T follicular helper cell (primary cell): Measurements from ENCODE around the gene LRRC7.
"Not testable (repeated sequence)": the region's sequence is repeated elsewhere in the genome, so short reads cannot be mapped to it uniquely, and the experiment has no call there.

Experiments
- DNase-seq: peaks from one replicate; pipeline ENCODE4 v3.0.0-alpha.2; 2020; ENCODE audit warnings: low read depth

The LRRC7 gene

DNA sequence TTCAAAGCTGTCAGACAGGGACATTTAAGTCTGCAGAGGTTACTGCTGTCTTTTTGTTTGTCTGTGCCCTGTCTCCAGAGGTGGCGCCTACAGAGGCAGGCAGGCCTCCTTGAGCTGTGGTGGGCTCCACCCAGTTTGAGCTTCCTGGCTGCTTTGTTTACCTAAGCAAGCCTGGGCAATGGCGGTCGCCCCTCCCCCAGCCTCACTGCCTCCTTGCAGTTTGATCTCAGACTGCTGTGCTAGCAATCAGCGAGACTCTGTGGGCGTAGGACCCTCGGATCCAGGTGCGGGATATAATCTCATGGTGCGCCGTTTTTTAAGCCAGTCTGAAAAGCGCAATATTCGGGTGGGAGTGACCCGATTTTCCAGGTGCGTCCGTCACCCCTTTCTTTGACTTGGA lies 320.3 kb downstream of the LRRC7 start:
- not testable (repeated sequence) for DNase-seq

DNA sequence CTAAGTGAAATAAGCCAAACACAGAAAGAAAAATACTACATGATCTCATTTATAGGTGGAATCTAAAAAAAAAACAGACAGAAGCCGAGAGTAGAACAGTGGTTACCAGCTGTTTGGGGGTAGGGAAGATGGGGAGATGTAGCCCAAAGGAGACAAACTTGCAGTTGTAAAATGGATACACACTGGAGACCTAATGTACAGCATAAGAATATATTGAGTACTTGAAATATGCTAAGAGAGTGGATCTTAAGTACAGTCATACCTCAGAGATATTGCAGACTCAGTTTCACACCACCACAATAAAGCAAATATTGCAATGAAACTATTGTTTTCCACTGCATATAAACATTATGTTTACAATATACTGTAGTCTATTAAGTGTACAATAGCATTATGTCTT lies 320.9 kb downstream of the LRRC7 start:
- no peak for DNase-seq

- no peak for DNase-seq
Measured at GRCh38 chr1:69898403-69898947, 330.8 kb downstream of the LRRC7 start.

DNA sequence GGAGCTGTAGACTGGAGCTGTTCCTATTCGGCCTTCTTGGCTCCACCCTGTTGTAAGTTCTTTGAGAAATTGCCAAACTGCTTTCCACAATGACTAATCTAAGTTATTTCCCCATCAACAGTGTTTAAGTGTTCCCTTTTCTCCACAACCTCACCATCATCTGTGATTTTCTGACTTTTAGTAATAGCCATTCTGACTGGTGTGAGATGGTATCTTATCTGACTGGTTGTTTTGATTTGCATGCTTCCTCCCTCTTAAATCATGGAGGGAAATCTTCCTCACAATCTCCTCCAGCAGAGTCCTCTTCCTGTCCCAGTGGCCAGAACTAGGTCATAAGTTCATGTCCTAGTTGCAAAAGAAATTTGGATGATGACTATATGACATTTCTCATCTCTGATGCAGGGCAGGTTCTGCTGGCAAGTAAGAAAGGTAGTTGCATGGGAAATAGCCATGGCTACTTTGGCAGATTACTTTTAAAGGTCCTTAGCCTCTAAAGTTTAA lies 343.6 kb downstream of the LRRC7 start:
- DNase-seq: no peak

- no peak for DNase-seq
Measured at GRCh38 chr1:69913977-69914376, 346.3 kb downstream of the LRRC7 start.

DNA sequence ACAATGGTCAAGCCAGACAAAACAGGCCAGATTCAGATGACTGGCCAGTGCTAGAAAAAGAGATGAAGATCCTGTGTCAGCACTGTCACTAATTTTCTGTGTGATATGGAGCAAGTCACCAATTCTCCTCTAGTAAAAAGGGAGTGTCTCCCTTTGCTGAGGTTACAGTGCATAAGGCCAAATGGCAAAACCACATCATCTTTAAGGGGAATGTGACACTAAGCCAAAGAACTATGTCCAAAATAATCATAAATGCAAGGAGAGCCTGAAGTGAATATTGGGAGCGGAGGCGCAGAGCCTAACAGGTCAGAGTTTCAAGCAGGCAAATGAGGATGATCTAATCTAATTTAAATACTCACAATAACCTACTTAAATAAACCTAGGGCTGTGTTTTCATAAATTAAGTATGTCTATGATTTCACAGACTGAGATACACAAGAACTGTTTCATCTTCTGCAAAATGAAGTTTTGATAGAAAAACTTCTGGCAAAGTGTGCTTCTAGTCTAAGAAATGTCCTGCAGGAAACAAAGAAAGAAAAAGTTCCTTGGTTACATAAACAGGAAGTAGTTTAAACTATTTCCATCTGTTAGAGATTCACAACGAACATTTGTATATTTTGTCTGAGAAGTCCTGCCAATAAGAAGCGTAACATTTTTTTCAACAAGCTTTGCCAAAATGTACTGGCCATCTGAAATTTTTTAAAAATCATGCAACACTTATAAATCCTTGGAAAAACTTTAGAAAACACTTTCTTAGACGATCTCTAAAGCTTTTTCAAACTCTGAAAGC lies 347.4 kb downstream of the LRRC7 start:
- no peak for DNase-seq

- DNase-seq: no peak
Measured at GRCh38 chr1:69919129-69919921, 351.6 kb downstream of the LRRC7 start.

- DNase-seq: no peak
Measured at GRCh38 chr1:69919922-69920273, 352.2 kb downstream of the LRRC7 start.

DNA sequence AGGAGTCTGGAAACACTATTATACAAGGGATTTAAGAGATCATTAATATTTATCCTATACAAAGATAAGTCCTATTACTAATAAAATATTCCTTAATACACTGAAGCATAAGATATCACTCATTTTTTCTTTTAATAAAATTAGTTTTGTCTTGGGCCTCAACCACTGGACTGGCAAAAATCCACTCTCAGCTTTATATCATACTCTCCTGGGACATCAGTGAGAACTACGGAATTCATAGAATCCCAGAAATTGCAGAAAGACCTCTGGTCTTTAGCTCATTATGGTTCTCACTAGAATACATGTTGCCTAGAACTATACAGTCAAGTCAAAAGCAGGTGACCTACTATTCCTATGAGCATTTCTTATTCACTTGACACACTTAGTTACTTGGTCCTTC lies 352.7 kb downstream of the LRRC7 start:
- no peak for DNase-seq

DNA sequence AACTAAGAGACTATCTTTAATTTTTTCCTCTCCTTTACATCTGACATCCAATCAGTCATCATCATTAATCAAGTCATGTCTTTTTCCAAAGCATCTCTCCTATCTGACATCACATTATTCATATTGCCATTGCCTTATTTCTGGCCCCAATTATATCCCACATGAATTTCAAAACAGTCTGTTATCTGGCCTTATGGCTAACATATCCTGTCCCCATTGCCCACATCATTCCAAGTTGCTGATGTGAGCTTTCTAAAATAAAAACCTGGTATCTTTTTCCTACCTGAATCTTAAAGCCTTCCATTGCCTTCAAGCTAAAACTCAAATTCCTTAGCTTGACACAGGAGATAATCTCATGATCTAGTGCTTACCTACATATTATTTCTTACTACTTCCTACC lies 353.8 kb downstream of the LRRC7 start:
- no peak for DNase-seq

DNA sequence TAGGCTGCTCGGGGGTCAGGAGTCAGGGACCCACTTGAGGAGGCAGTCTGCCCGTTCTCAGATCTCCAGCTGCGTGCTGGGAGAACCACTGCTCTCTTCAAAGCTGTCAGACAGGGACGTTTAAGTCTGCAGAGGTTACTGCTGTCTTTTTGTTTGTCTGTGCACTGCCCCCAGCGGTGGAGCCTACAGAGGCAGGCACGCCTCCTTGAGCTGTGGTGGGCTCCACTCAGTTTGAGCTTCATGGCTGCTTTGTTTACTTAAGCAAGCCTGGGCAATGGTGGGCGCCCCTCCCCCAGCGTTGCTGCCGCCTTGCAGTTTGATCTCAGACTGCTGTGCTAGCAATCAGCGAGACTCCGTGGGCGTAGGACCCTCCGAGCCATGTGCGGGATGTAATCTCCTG lies 360.5 kb downstream of the LRRC7 start:
- not testable (repeated sequence) for DNase-seq

DNA sequence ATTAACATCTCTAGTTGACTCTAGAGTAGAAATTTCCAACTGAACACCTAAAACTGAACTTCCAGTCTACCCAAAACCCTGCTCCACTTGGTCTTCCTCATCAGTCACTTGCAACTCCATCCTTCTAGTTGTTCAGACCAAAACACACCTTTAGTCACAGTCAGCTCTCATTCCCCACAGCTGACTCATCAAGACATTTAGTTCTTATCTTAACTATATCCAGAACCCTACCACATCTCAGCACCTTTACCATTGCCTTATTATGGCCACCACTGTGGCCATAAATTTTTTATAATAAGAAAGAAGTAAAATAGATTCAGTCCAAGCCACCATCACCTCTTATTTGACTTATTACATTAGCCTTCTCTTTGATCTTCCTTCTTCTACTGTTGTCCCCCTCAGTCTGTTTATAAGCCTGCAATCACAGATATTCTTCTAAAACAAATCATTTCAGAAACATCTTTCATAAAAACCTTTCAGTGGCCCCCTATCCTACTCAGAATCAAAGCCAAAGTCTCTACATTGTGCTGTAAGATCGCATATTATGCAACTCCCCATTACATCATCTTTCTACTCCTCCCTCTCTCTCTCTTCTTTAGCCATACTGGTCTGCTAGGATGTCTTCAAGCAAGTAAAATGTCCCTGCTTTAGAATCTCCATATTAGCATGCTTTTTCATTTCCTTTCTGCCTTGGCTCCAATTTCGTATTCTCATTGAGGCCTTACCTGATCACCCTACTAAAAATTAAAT lies 361.8 kb downstream of the LRRC7 start:
- no peak for DNase-seq

- DNase-seq: no peak
Measured at GRCh38 chr1:69930396-69930795, 362.7 kb downstream of the LRRC7 start.

DNA sequence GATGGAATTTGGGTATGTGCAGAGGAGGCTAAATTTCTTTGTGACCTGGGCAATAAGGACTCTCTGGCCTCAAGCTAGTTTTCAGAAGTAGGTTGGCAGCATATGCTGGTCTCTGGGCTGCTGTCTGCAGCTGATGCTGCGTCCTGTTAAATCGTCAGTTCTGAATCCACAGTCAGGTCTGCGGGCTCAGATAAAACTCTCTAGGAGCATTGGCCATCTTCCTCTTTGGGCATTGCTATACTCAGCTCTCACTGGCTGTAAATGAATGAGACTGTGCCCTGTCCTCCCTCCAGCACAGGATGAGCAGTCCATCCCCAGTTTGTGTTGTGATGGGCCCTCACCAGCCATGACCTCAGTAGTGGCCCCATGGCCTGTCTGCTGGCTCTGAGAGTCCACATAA lies 365.0 kb downstream of the LRRC7 start:
- no peak for DNase-seq

GRCh38 chr1:69940231-69940630 lies 372.5 kb downstream of the LRRC7 start:
- no peak for DNase-seq

GRCh38 chr1:69940816-69941215 lies 373.1 kb downstream of the LRRC7 start:
- no peak for DNase-seq

DNA sequence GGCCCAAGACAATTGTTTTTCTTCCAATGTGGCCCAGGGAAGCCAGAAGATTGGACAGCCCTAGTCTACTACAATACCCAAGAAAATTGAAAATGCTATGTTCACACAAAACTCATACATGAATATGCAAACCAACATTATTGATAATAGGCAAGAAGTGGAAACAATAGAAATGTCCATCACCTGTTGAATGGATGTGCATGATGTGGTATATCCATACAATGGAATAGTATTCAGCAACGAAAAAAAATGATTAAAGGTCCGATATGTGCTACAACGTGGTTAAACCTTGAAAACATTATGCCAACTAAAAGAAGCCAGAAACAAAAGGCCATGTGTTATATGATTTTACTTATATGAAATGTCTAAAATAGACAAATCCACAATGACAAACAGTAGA lies 375.3 kb downstream of the LRRC7 start:
- no peak for DNase-seq

GRCh38 chr1:69946935-69947334 lies 379.2 kb downstream of the LRRC7 start:
- no peak for DNase-seq

GRCh38 chr1:69947837-69948236 lies 380.1 kb downstream of the LRRC7 start:
- DNase-seq: no peak

- no peak for DNase-seq
Measured at GRCh38 chr1:69952676-69953075, 385.0 kb downstream of the LRRC7 start.

- DNase-seq: not testable (repeated sequence)
Measured at GRCh38 chr1:69962452-69962851, 394.7 kb downstream of the LRRC7 start.

DNA sequence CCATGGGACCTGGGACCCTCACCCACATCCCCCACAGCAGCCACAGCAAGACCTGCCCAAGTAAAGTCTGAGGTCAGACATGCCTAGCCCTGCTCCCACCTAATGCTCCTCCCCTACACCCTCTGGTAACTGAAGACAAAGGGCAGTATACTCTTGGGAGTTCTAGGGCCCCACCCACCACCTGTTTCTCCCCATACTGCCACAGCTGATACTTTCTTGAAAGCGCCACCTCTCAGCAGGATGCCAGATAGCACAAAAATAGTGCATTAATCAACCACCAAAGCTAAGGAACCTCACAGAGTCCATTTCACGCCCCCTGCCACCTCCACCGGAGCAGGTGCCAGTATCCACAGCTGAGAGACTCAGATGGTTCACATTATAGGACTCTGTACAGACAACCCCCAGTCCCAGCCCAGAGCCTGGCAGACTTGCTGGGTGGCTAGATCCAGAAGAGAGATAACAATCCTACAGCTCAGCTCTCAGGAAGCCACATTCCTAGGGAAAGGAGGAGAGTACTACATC lies 399.6 kb downstream of the LRRC7 start:
- no peak for DNase-seq
